K562 (cell line): ENCODE results near the gene TMEM79. TPM values are rescaled to one million over a fixed set of nuclear protein-coding genes. Genes with fewer than 3 reads are reported as not detected.

Source experiments
- ATAC-seq: fragments of 200-7000 bp; cut with Tn5 transposase; 3 replicates; pipeline ENCODE4 v1.9.1; 2020; ENCODE audit warnings: moderate library complexity
- BruUV-seq: library from RNA; stranded (reverse); fragments of 400-500 nt; replicated peaks from 2 replicates; lab custom pipeline; 2021; lab: Mats Ljungman, UMichigan
- CTCF ChIA-PET: fragments of 300-600 bp; formaldehyde crosslinking; extraction: SDS; loops from one replicate; lab custom pipeline; 2021; ENCODE audit warnings: low intra/inter-chr PET ratio; lab: Yijun Ruan, JAX
- POLR2A ChIA-PET: fragments of 300-600, 350-650 bp; sonication (Branson Sonifier 250); formaldehyde crosslinking; extraction: SDS; loops from one replicate; lab custom pipeline; 2021; ENCODE audit warnings: antibody characterized with exemption, inconsistent platforms; lab: Yijun Ruan, JAX
- DNase-seq, 4 experiments: peaks; one replicate each; pipeline versions ENCODE4 v3.0.0 to v3.0.0-alpha.2; 2011 to 2018; ENCODE audit warnings: low spot score in 3 of 4, mixed read lengths in 3 of 4; ENCODE audit errors: extremely low read depth in 1 of 4
- FAIRE-seq: peaks from 2 replicates; lab custom pipeline; 2011; peaks lifted over from hg19 to GRCh38; lab: Jason Lieb, UNC
- H2AFZ ChIP-seq: 2 replicates; pipeline ENCODE4 v1.6.0; 2011; ENCODE audit warnings: low read depth, low read length, control low read depth, inconsistent platforms
- H3K27ac ChIP-seq: fragments of 200-600 bp; 3 replicates; pipeline ENCODE4 v1.8.0; 2011; ENCODE audit warnings: low read depth, mild to moderate bottlenecking, control low read depth, inconsistent platforms, low read length, moderate library complexity, mixed read lengths; ENCODE audit errors: extremely low read depth
- H3K27me3 ChIP-seq, 2 experiments: fragments of 300-600 bp in 1 of 2; 2 replicates in 1 of 2; 3 replicates in 1 of 2; pipeline versions ENCODE4 v1.6.0 to v1.8.0; 2011; ENCODE audit warnings: inconsistent platforms in 2 of 2, low read length in 2 of 2, mild to moderate bottlenecking in 1 of 2, mixed read lengths in 1 of 2, moderate library complexity in 1 of 2; ENCODE audit not compliant: control insufficient read depth in 2 of 2, insufficient read depth in 2 of 2
- H3K36me3 ChIP-seq: fragments of 300-600 bp; 3 replicates; pipeline ENCODE4 v1.8.0; 2011; ENCODE audit warnings: mild to moderate bottlenecking, low read length, inconsistent platforms; ENCODE audit not compliant: control insufficient read depth, insufficient read depth
- H3K4me1 ChIP-seq, 2 experiments: fragments of 200-600 bp in 1 of 2; replicated peaks in 1 of 2; 2 replicates in 1 of 2; 3 replicates in 1 of 2; pipeline versions ENCODE4 v1.5.1 to v1.8.0; 2011; ENCODE audit warnings: inconsistent platforms in 2 of 2, low read length in 2 of 2, mild to moderate bottlenecking in 1 of 2, mixed read lengths in 1 of 2, moderate library complexity in 1 of 2; ENCODE audit not compliant: control insufficient read depth in 2 of 2, insufficient read depth in 2 of 2
- H3K4me2 ChIP-seq: 2 replicates; pipeline ENCODE4 v1.6.1; 2011; ENCODE audit warnings: low read length, control low read depth, inconsistent platforms, mixed read lengths; ENCODE audit not compliant: insufficient read depth
- H3K4me3 ChIP-seq: fragments of 200-600 bp; sonication (generic), shearing (Covaris generic); 2 replicates; pipeline ENCODE4 v1.5.1; 2016; ENCODE audit warnings: control low read depth, inconsistent platforms
- H3K79me2 ChIP-seq: fragments of 200-600 bp; 3 replicates; pipeline ENCODE4 v1.8.0; 2011; ENCODE audit warnings: low read length, inconsistent platforms; ENCODE audit not compliant: control insufficient read depth, insufficient read depth
- H3K9ac ChIP-seq, 2 experiments: 2 replicates each; pipeline versions ENCODE4 v1.6.0 to v1.6.1; 2011; ENCODE audit warnings: low read depth in 2 of 2, low read length in 2 of 2, control low read depth in 1 of 2, inconsistent platforms in 1 of 2, mild to moderate bottlenecking in 1 of 2, mixed read lengths in 1 of 2; ENCODE audit not compliant: insufficient read depth in 1 of 2
- H3K9me1 ChIP-seq: one replicate; pipeline ENCODE4 v1.6.0; 2011; ENCODE audit warnings: inconsistent platforms, mild to moderate bottlenecking, low read length, moderate library complexity; ENCODE audit not compliant: control insufficient read depth, insufficient read depth
- H3K9me3 ChIP-seq: replicated peaks from 2 replicates; pipeline ENCODE4 v1.5.1; 2011; ENCODE audit warnings: low read depth, low read length, inconsistent platforms; ENCODE audit not compliant: control insufficient read depth, insufficient read depth
- H4K20me1 ChIP-seq: replicated peaks from 2 replicates; pipeline ENCODE4 v1.6.1; 2011; ENCODE audit warnings: low read length, inconsistent platforms, mixed read lengths; ENCODE audit not compliant: control insufficient read depth, insufficient read depth
- MXD1 ChIP-seq: fragments of 250-450 bp; sonication (Bioruptor Pico); IDR thresholded peaks from 2 replicates; pipeline ENCODE4 v1.8.0; 2021; ENCODE audit warnings: borderline replicate concordance, mild to moderate bottlenecking, moderate library complexity; ENCODE audit not compliant: poor library complexity, severe bottlenecking
- POLR2G ChIP-seq: fragments of 200-400 bp; formaldehyde crosslinking; IDR thresholded peaks from 2 replicates; pipeline ENCODE4 v1.6.1; 2017; ENCODE audit warnings: low read depth, mild to moderate bottlenecking, antibody characterized with exemption, low read length, moderate library complexity
- RBM15 ChIP-seq: fragments of 200-400 bp; formaldehyde crosslinking; IDR thresholded peaks from 2 replicates; pipeline ENCODE4 v1.6.1; 2018; ENCODE audit warnings: mild to moderate bottlenecking, low read length, moderate library complexity; ENCODE audit not compliant: insufficient read depth
- RCOR1 ChIP-seq, 2 experiments: IDR thresholded peaks; 2 replicates each; pipeline ENCODE4 v1.6.1; 2012; ENCODE audit warnings: low read depth in 2 of 2, low read length in 2 of 2, borderline replicate concordance in 1 of 2, improper control_type of control experiment in 1 of 2
- TAL1 ChIP-seq: fragments of 450-650 bp; IDR thresholded peaks from 2 replicates; pipeline ENCODE4 v1.6.1; 2016; ENCODE audit warnings: mild to moderate bottlenecking
- TFE3 ChIP-seq: fragments of 450-650 bp; formaldehyde crosslinking; IDR thresholded peaks from 2 replicates; pipeline ENCODE4 v1.4.0; 2020; ENCODE audit warnings: mild to moderate bottlenecking, mixed read lengths
- ZNF121 ChIP-seq: sonication (generic); formaldehyde crosslinking; conservative IDR thresholded peaks from 2 replicates; pipeline ENCODE4 v1.8.0; 2022; ENCODE audit warnings: missing genetic modification reagents
- whole genome bisulfite sequencing: fragments of 100-300 bp; shearing (Covaris generic); methylation state at CpG from one replicate; pipeline ENCODE4 v1.1.6; 2016; ENCODE audit warnings: low coverage, mixed read lengths; ENCODE audit not compliant: insufficient coverage; ENCODE audit errors: missing lambda C conversion rate; 5-methylcytosine and 5-hydroxymethylcytosine counted together
- in situ Hi-C: fragments of 300-500 bp; cut with MboI; formaldehyde crosslinking; loops from 4 replicates; pipeline ENCODE4 v1.15.0; 2018; ENCODE audit warnings: inconsistent platforms, mixed read lengths
- intact Hi-C: fragments of 100-400 bp; cut with micrococcal nuclease; formaldehyde crosslinking; loops from 2 replicates; pipeline ENCODE4 v1.14.2; 2022
- polyA plus RNA-seq, 8 experiments: library from polyadenylated mRNA; depleted of rRNA in 4 of 8; stranded (reverse) in 5 of 8; unstranded in 3 of 8; fragments of >200 nt; fragmentation: Nextera tagmentation in 2 of 8; fragmentation: Illumina TruSeq in 1 of 8; extraction: Ambion mirVana in 2 of 8; extraction: Trizol in 1 of 8; gene quantifications; 2 replicates each; pipeline versions ENCODE4 v1.2.1 to v1.2.3, GENCODE V29; 2011 to 2014; ENCODE audit warnings: inconsistent platforms in 1 of 8, missing spikeins in 1 of 8
- total RNA-seq, 7 experiments: library from RNA; depleted of rRNA in 6 of 7; stranded (reverse); fragments of >200 nt in 6 of 7; fragmentation: Illumina TruSeq in 2 of 7; extraction: Trizol in 2 of 7; gene quantifications; 2 replicates each; pipeline versions ENCODE4 v1.2.1 to v1.2.3, GENCODE V29; 2011 to 2021; ENCODE audit warnings: low replicate concordance in 1 of 7
- TF ChIP-seq, protein P1 (sequence below): sonication (generic); formaldehyde crosslinking; IDR thresholded peaks from 2 replicates; pipeline ENCODE4 v1.8.1; 2023; ENCODE audit warnings: mild to moderate bottlenecking, missing genetic modification reagents

The TMEM79 gene
- total and polyA plus RNA-seq, 9 of the 15 experiments (the other 6 are each of a cell fraction or from before 2014, with no cell fraction given): 0.69 to 6.8 (median 4.0) TPM

DNA sequence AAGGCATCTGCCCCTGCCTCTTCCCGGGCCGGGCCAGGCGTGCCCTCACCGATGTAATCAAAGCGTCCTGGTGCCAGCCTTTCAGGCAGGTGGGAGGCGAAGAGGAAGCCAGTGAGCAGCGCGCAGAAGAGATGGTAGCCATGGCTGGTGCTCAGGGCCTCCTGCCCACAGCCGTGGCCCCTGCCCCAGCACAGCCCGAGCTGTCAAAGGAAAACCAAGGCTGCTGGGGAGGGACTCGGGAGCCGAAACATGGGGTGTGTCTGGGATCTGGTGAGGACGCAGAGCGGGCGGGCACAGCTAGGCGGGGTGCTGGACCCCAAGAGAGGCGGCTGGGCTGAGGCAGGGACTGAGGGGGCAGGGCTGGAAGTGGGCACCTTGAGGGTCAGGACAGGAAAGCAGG is 39.4 kb upstream of the TMEM79 start:
- intact Hi-C loops (no loop called here), in situ Hi-C loops (no loop called here)
- Histone ChIP-seq H3K4me1 (peaks cover 0 to 55% of the 10 kb centered on the region in 2 experiments; a peak in 3 of 5 replicates), H3K79me2 (no peaks in the 10 kb centered on the region), H2AFZ (no peak overlapping the region), H3K4me3 (no peak overlapping the region), H3K36me3 (peaks cover 11% of the 10 kb centered on the region; the same call in 1 of the 3 replicates), H3K4me2 (no peak overlapping the region), H3K27me3 (no peaks in the 10 kb centered on the region), H4K20me1 (no peaks in the 10 kb centered on the region; the same call in 1 of the 2 replicates), H3K9me3 (no peaks in the 10 kb centered on the region), H3K9ac (peak overlapping the region in 1 of 2 experiments; percentile 58; a peak in 1 of 4 replicates), H3K9me1 (peaks cover 3% of the 10 kb centered on the region), H3K27ac (no peak overlapping the region)
- ATAC-seq (no peak), FAIRE-seq (no peak), DNase-seq (no peak)
- CTCF ChIA-PET: no interaction called here
- POLR2A ChIA-PET: interaction anchor here (0.6 to 1.0 kb wide), 4 partner anchors 10 to 147 kb away, joined by 3 to 4 read pairs (median 3); no protein-coding TSS in a partner anchor
- no TSS peak for BruUV-seq
- WGBS: 81% methylated on average over 15 of the region's 17 CpGs
- TF ChIP-seq POLR2G (peak; percentile 51), TAL1 (no peak)

- no peak for DNase-seq
- H3K36me3 ChIP-seq: peaks cover 17% of the 10 kb centered on the region; the same call in 1 of the 3 replicates
- H3K9me3 ChIP-seq: no peaks in the 10 kb centered on the region
- no peaks in the 10 kb centered on the region for H3K27me3 ChIP-seq
- 80% methylated on average over 46 of the region's 69 CpGs for WGBS
- BruUV-seq: no TSS peak
- no peaks in the 10 kb centered on the region; the same call in 1 of the 2 replicates for H4K20me1 ChIP-seq
- FAIRE-seq: no peak
- no peaks in the 10 kb centered on the region for H3K79me2 ChIP-seq
- POLR2A ChIA-PET: interaction anchor here (0.8 to 2.1 kb wide), 7 partner anchors 9 to 293 kb away, joined by 3 to 7 read pairs (median 3); partner anchors contain the start of gene PMF1
- H3K27ac ChIP-seq: no peak overlapping the region
- peaks cover 3% of the 10 kb centered on the region for H3K9me1 ChIP-seq
- in situ Hi-C loops (no loop called here), intact Hi-C loops (no loop called here)
- H3K4me1 ChIP-seq: peaks cover 0 to 56% of the 10 kb centered on the region in 2 experiments; a peak in 3 of 5 replicates
- no peak overlapping the region for H2AFZ ChIP-seq
- CTCF ChIA-PET: no interaction called here
- no peak overlapping the region for H3K4me3 ChIP-seq
- no peak overlapping the region for H3K4me2 ChIP-seq
- H3K9ac ChIP-seq: peak overlapping the region in 1 of 2 experiments; percentile 50; a peak in 2 of 4 replicates
- no peak for ATAC-seq
- TF ChIP-seq MXD1 (CRISPR knock-in tag): no peak
- no peak for TF ChIP-seq RBM15
- no peak for TF ChIP-seq TFE3 (CRISPR knock-in tag)
- TF ChIP-seq RCOR1 (IDR thresholded peaks at IDR 0.05; ENCODE audit: borderline replicate concordance in 1 of 2, low read depth in 2 of 2, low read length in 2 of 2): no peak
- TF ChIP-seq POLR2G: peak; percentile 64
- TF ChIP-seq, protein P1, sequence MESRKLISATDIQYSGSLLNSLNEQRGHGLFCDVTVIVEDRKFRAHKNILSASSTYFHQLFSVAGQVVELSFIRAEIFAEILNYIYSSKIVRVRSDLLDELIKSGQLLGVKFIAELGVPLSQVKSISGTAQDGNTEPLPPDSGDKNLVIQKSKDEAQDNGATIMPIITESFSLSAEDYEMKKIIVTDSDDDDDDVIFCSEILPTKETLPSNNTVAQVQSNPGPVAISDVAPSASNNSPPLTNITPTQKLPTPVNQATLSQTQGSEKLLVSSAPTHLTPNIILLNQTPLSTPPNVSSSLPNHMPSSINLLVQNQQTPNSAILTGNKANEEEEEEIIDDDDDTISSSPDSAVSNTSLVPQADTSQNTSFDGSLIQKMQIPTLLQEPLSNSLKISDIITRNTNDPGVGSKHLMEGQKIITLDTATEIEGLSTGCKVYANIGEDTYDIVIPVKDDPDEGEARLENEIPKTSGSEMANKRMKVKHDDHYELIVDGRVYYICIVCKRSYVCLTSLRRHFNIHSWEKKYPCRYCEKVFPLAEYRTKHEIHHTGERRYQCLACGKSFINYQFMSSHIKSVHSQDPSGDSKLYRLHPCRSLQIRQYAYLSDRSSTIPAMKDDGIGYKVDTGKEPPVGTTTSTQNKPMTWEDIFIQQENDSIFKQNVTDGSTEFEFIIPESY (CRISPR knock-in tag): peak; percentile 89
- no peak for TF ChIP-seq ZNF121 (CRISPR knock-in tag)
Observed at GRCh38 chr1:156245451-156246232, 38.5 kb upstream of the TMEM79 start.
